Panc1 (cell line): ENCODE results near the gene ZCCHC14.

Source experiments
- CTCF ChIP-seq: fragments of 450-650 bp; IDR thresholded peaks from 2 replicates; pipeline ENCODE4 v1.5.1; 2017; ENCODE audit warnings: mild to moderate bottlenecking
- POLR2AphosphoS5 ChIP-seq: IDR thresholded peaks from 2 replicates; pipeline ENCODE4 v1.6.1; 2012; ENCODE audit warnings: mild to moderate bottlenecking, low read depth, low read length, moderate library complexity
- SIN3A ChIP-seq: IDR thresholded peaks from 2 replicates; pipeline ENCODE4 v1.6.1; 2012; ENCODE audit warnings: low read depth, mild to moderate bottlenecking, low read length, moderate library complexity, borderline replicate concordance; ENCODE audit not compliant: insufficient read depth
- TCF7L2 ChIP-seq: IDR thresholded peaks from 2 replicates; pipeline ENCODE4 v1.6.1; 2011; ENCODE audit warnings: mild to moderate bottlenecking, low read depth, low read length, inconsistent platforms

DNA sequence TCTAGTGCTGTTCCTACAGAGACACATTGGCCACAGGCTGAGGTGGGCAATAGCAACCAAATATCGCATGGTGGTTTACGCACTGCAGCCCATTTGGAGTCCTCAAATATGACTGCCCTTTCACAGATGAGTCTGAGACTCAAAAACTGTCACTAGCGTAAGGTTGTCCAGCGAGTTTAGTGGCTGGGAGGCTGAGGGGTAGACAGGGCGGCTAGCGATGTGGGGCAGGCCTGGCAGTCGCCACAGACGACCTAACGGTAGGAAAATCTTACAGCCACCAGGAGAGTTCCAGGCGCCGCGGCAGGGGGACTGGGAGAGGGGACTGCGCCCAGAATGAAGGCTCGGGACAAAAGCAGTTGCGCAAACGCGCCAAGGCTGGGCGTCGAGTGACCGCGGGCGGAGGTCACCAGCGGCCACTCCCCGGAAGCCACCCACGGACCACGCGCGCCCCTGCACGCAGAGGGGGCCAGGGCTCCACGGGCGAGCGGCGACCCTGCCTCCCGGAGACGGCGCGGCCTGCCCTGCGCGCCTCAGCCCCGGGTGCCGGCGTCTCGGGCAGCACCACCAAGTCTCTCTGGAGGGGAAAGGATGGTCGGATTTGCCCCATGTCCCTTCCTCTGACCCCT, 101.4 kb downstream of the ZCCHC14 start:
- TF ChIP-seq POLR2AphosphoS5 (no peak), CTCF (no peak), SIN3A (no peak), TCF7L2 (no peak)
